ENCODE data around the gene OR2T5. TPM values are rescaled to one million over a fixed set of nuclear protein-coding genes. Genes with fewer than 3 reads are reported as not detected.
"Not testable (repeated sequence)": the region's sequence is repeated elsewhere in the genome, so short reads cannot be mapped to it uniquely, and the experiment has no call there.

OR2T5 gene
- total and polyA plus RNA-seq, 2 of the 4 experiments (the other 2 are of a cell fraction), result not detected

GRCh38 chr1:248473051-248473450, 15.3 kb upstream of the OR2T5 start, which contains the start of gene OR2T3:
Gene OR2T3 (plus strand): TSS chr1:248473351. CDS start chr1:248473351, 0 bp downstream.
- DNase-seq; H3K9me3 ChIP-seq (ENCODE audit: control insufficient read depth, insufficient read depth, low read length); H4K20me1 ChIP-seq (ENCODE audit: insufficient read depth, low read length); H3K36me3 ChIP-seq (ENCODE audit: control insufficient read depth, insufficient read depth, low read length); CTCF ChIA-PET; H3K4me1 ChIP-seq (ENCODE audit: control insufficient read depth, insufficient read depth, low read length); H3K27ac ChIP-seq (ENCODE audit: insufficient read depth, low read length); H2AK5ac ChIP-seq (ENCODE audit: low read depth, low read length); H4K8ac ChIP-seq (ENCODE audit: low read depth in 2 of 2, low read length in 2 of 2); dilution Hi-C loops (cut with HindIII; ENCODE audit: low sequenced_read_pairs, unreplicated experiment); H3K56ac ChIP-seq (ENCODE audit: extremely low read depth, insufficient read depth, low read length); H3K14ac ChIP-seq (replicated peaks; ENCODE audit: low read depth, low read length); POLR2A ChIA-PET (ENCODE audit: unreplicated experiment); H2BK5ac ChIP-seq (ENCODE audit: low read depth, low read length, poor library complexity, severe bottlenecking); H2BK120ac ChIP-seq (ENCODE audit: low read depth, low read length); H3K9me1 ChIP-seq (ENCODE audit: insufficient read depth, low read length); H3K18ac ChIP-seq (ENCODE audit: low read depth, low read length); H2AK9ac ChIP-seq (replicated peaks; ENCODE audit: low read depth, low read length, poor library complexity); ATAC-seq (ENCODE audit: low read depth); in situ Hi-C loops (cut with MboI; ENCODE audit: low sequenced_read_pairs); H3K79me1 ChIP-seq (ENCODE audit: low read depth in 1 of 2, low read length in 2 of 2); H3K4me3 ChIP-seq (ENCODE audit: insufficient read depth, low read depth, low read length); intact Hi-C loops (cut with micrococcal nuclease); H3K4me2 ChIP-seq (ENCODE audit: low read depth, low read length); H4K5ac ChIP-seq (ENCODE audit: low read depth, low read length); H3K27me3 ChIP-seq (ENCODE audit: control insufficient read depth, insufficient read depth, low read length); H3K23ac ChIP-seq (ENCODE audit: low read depth, low read length); H2AFZ ChIP-seq (replicated peaks; ENCODE audit: low read length, poor library complexity); H2BK15ac ChIP-seq (ENCODE audit: low read depth, low read length); H3K4ac ChIP-seq (ENCODE audit: low read depth, low read length); H2BK20ac ChIP-seq (ENCODE audit: low read depth, low read length); H3K9ac ChIP-seq (ENCODE audit: low read depth, low read length); BruUV-seq (replicated peaks); H4K91ac ChIP-seq (ENCODE audit: insufficient read depth, low read depth, low read length): not testable (repeated sequence)
- WGBS, 2 experiments (ENCODE audit: extremely low coverage in 2 of 2, insufficient read length in 1 of 2), result no CpG with 5 or more reads among the region's 2 CpGs

DNA sequence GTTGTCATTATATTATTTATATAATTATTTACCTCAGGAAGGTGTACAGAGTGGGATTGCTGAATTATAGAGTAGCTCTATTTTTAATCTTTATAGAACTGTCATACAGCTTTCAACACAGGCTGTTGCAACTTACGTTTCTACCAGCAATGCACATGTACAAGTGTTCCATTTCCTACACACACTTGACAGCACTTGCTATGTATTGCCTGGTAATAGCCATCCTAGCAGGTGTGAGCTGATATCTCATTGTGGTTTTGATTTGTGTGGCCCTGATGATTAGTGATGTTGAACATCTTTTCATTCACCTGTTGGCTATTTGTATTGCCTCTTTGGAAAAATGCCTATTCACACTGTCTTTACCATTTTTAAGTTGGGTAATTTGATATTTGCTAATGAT, 12.7 kb upstream of the OR2T5 start:
- H4K20me1 ChIP-seq (ENCODE audit: insufficient read depth, low read length); H2AK9ac ChIP-seq (replicated peaks; ENCODE audit: low read depth, low read length, poor library complexity); H2BK15ac ChIP-seq (ENCODE audit: low read depth, low read length); H3K9ac ChIP-seq (ENCODE audit: low read depth, low read length); H2AFZ ChIP-seq (replicated peaks; ENCODE audit: low read length, poor library complexity); in situ Hi-C loops (cut with MboI; ENCODE audit: low sequenced_read_pairs); DNase-seq; H3K23ac ChIP-seq (ENCODE audit: low read depth, low read length); H3K18ac ChIP-seq (ENCODE audit: low read depth, low read length); POLR2A ChIA-PET (ENCODE audit: unreplicated experiment); intact Hi-C loops (cut with micrococcal nuclease); H4K8ac ChIP-seq (ENCODE audit: low read depth in 2 of 2, low read length in 2 of 2); H3K4me2 ChIP-seq (ENCODE audit: low read depth, low read length); H2BK20ac ChIP-seq (ENCODE audit: low read depth, low read length); H3K27ac ChIP-seq (ENCODE audit: insufficient read depth, low read length); ATAC-seq (ENCODE audit: low read depth); CTCF ChIA-PET; H3K27me3 ChIP-seq (ENCODE audit: control insufficient read depth, insufficient read depth, low read length); H2BK5ac ChIP-seq (ENCODE audit: low read depth, low read length, poor library complexity, severe bottlenecking); H4K91ac ChIP-seq (ENCODE audit: insufficient read depth, low read depth, low read length); BruUV-seq (replicated peaks); H4K5ac ChIP-seq (ENCODE audit: low read depth, low read length); H3K9me3 ChIP-seq (ENCODE audit: control insufficient read depth, insufficient read depth, low read length); H3K4me1 ChIP-seq (ENCODE audit: control insufficient read depth, insufficient read depth, low read length); H3K9me1 ChIP-seq (ENCODE audit: insufficient read depth, low read length); H3K56ac ChIP-seq (ENCODE audit: extremely low read depth, insufficient read depth, low read length); dilution Hi-C loops (cut with HindIII; ENCODE audit: low sequenced_read_pairs, unreplicated experiment); H3K4ac ChIP-seq (ENCODE audit: low read depth, low read length); H2AK5ac ChIP-seq (ENCODE audit: low read depth, low read length); H3K4me3 ChIP-seq (ENCODE audit: insufficient read depth, low read depth, low read length); H3K79me1 ChIP-seq (ENCODE audit: low read depth in 1 of 2, low read length in 2 of 2); H3K14ac ChIP-seq (replicated peaks; ENCODE audit: low read depth, low read length); H3K36me3 ChIP-seq (ENCODE audit: control insufficient read depth, insufficient read depth, low read length); H2BK120ac ChIP-seq (ENCODE audit: low read depth, low read length): not testable (repeated sequence)
- no CpG with 5 or more reads among the region's 1 CpG for WGBS, 2 experiments (ENCODE audit: extremely low coverage in 2 of 2, insufficient read length in 1 of 2)
